Heart left ventricle (tissue), 16 donors: Measurements from ENCODE around the gene RSU1. TPM values are rescaled to one million over a fixed set of nuclear protein-coding genes. Genes with fewer than 3 reads are reported as not detected.

Experiments used
- ATAC-seq, 4 donors: fragments of 200-7000 bp; cut with Tn5 transposase; one replicate each; pipeline ENCODE4 v1.9.1; 2020 to 2022; ENCODE audit warnings: moderate library complexity in 4 of 4, mild to moderate bottlenecking in 3 of 4, moderate number of reproducible peaks in 1 of 4
- DNase-seq, 5 donors: peaks; one replicate each; pipeline ENCODE4 v3.0.0-alpha.2; 2020
- H3K27ac ChIP-seq, 12 donors: fragments of 200-600 bp; sonication (generic) in 4 of 12; one replicate each; pipeline versions ENCODE4 v1.5.0 to v1.8.0; 2016 to 2022; ENCODE audit warnings: mild to moderate bottlenecking in 2 of 12
- H3K27me3 ChIP-seq, 9 donors: fragments of 200-600 bp; sonication (generic) in 2 of 9; one replicate each; pipeline versions ENCODE4 v1.5.1 to v1.8.0; 2016 to 2022; ENCODE audit warnings: mild to moderate bottlenecking in 3 of 9
- H3K36me3 ChIP-seq, 9 donors: fragments of 200-600 bp; sonication (generic) in 2 of 9; one replicate each; pipeline versions ENCODE4 v1.5.0 to v1.8.0; 2018 to 2022; ENCODE audit warnings: mild to moderate bottlenecking in 2 of 9
- H3K4me1 ChIP-seq, 12 donors: fragments of 200-600 bp; sonication (generic) in 4 of 12; one replicate each; pipeline versions ENCODE4 v1.5.0 to v1.8.0; 2016 to 2022; ENCODE audit warnings: mild to moderate bottlenecking in 3 of 12
- H3K4me3 ChIP-seq, 12 donors: fragments of 200-600 bp; sonication (generic) in 4 of 12; one replicate each; pipeline versions ENCODE4 v1.5.0 to v1.8.0; 2017 to 2022; ENCODE audit warnings: mild to moderate bottlenecking in 9 of 12, moderate library complexity in 4 of 12
- H3K9me3 ChIP-seq, 12 donors: fragments of 200-600 bp; sonication (generic) in 4 of 12; one replicate each; pipeline versions ENCODE4 v1.5.0 to v1.8.0; 2016 to 2022; ENCODE audit warnings: mild to moderate bottlenecking in 1 of 12
- CTCF ChIP-seq, 12 donors: fragments of 200-600 bp; sonication (generic) in 4 of 12; IDR thresholded peaks; one replicate each; pipeline versions ENCODE4 v1.5.0 to v1.8.0; 2018 to 2022; ENCODE audit warnings: antibody characterized with exemption in 12 of 12, mild to moderate bottlenecking in 5 of 12
- POLR2A ChIP-seq, 2 donors: fragments of 450-650 bp; IDR thresholded peaks; one replicate each; pipeline ENCODE4 v1.6.1; 2017; ENCODE audit warnings: antibody characterized with exemption in 2 of 2, mild to moderate bottlenecking in 2 of 2, moderate library complexity in 2 of 2
- WGBS, 4 donors: extraction: QIAGEN DNeasy Blood & Tissue Kit in 2 of 4; methylation state at CpG; one replicate each; pipeline versions ENCODE4 v1.1.5 to v1.1.7; 2013 to 2018; 5-methylcytosine and 5-hydroxymethylcytosine counted together
- intact Hi-C, 10 donors: fragments of 100-400 bp; cut with DNase I; formaldehyde crosslinking; loops; one replicate each; pipeline versions ENCODE4 v1.11.1 to v1.14.2; 2022
- polyA plus RNA-seq, 2 donors: library from polyadenylated mRNA; stranded (reverse); fragments of 200-250 nt; gene quantifications; one replicate each; pipeline ENCODE4 v1.2.3, GENCODE V29; 2013
- total RNA-seq, 9 donors: library from RNA; depleted of rRNA in 2 of 9; stranded (reverse); fragments of >200 nt in 2 of 9; fragmentation: NEBNext Ultra II Directional in 3 of 9; extraction: Animal tissue kit (Norgen Biotek cat#: 25700) in 3 of 9; gene quantifications; one replicate each; pipeline versions ENCODE4 v1.1.0 to v1.2.4, GENCODE V29; 2016 to 2023
- donor health status: ischemic (EF 13 %, LVEDD 7.1; RV severe dilation, severe dysfunction).
- donor health status: healthy with polysubstance abuse.
- donor health status: DM: no; HTN: yes; CAD: no.
- donor health status: DM: no; HTN: no; CAD: no.
- donor health status: ischemic (EF 25% LVEDD 6.9; RV normal size, moderate dysfunction).
- donor health status: ischemic (EF 25% LVEDD 5.7; RV mildly dilated, moderate dysfunction).
- donor health status: healthy.
- donor health status: DM: yes; HTN: yes; CAD: no.
- donor health status: ischemic (EF 35%, LVEDD 5.7; RV mildly dilated, moderate dysfunction).
- donor health status: nonischemic (EF 11% LVEDD 7.7; RV severe dilation, severe dysfunction).
- donor health status: DM: yes; HTN: yes; CAD: no.
- donor health status: PGD.
- donor health status: ischemic (EF 29% LVEDD 5.4; RV normal size, mild dysfunction).
- donor health status: nonischemic (EF 23%, LVEDD 6.1; RV moderate dilation, normal function).

Gene RSU1
- total and polyA plus RNA-seq, 11 donors, result 29.6 to 84.1 (median 53.0) TPM

GRCh38 chr10:16789765-16790164, 27.5 kb downstream of the RSU1 start:
- peak in 1 of 4 donors; percentile 24 for ATAC-seq
- TF ChIP-seq CTCF (IDR thresholded peaks at IDR 0.05) (no peak), POLR2A (IDR thresholded peaks at IDR 0.05) (no peak)
- Histone ChIP-seq H3K4me1 (peaks cover 0 to 25% (median 5%) of the 10 kb centered on the region in 12 donors), H3K36me3 (peaks cover 0 to 10% (median 0%) of the 10 kb centered on the region in 9 donors), H3K27ac (no peak overlapping the region), H3K4me3 (no peak overlapping the region), H3K9me3 (no peaks in the 10 kb centered on the region), H3K27me3 (no peaks in the 10 kb centered on the region)
- intact Hi-C loops, result loop anchor here in 1 of 10 donors (10.0 kb wide), 1 partner anchor 355 kb away; the partner anchor contains the start of gene PTER
- no peak for DNase-seq
- WGBS, 4 donors, result 34 to 56% (median 48%) methylated on average over 4 of the region's 4 CpGs

GRCh38 chr10:16789261-16789660, 28.0 kb downstream of the RSU1 start:
- DNase-seq (no peak), ATAC-seq (no peak)
- Histone ChIP-seq H3K27me3 (no peaks in the 10 kb centered on the region), H3K27ac (no peak overlapping the region), H3K4me1 (peaks cover 0 to 25% (median 5%) of the 10 kb centered on the region in 12 donors), H3K9me3 (no peaks in the 10 kb centered on the region), H3K36me3 (peaks cover 0 to 10% (median 0%) of the 10 kb centered on the region in 9 donors), H3K4me3 (no peak overlapping the region)
- WGBS, 4 donors, result 42 to 62% (median 51%) methylated on average over 7 of the region's 7 CpGs
- intact Hi-C loops, result no loop called here
- TF ChIP-seq POLR2A (IDR thresholded peaks at IDR 0.05), result no peak
- TF ChIP-seq CTCF (IDR thresholded peaks at IDR 0.05), result no peak

- Histone ChIP-seq H3K27ac (no peak overlapping the region), H3K9me3 (no peaks in the 10 kb centered on the region), H3K4me1 (peaks cover 0 to 25% (median 5%) of the 10 kb centered on the region in 12 donors), H3K27me3 (no peaks in the 10 kb centered on the region), H3K36me3 (peaks cover 0 to 9% (median 0%) of the 10 kb centered on the region in 9 donors), H3K4me3 (no peak overlapping the region)
- intact Hi-C loops, result no loop called here
- TF ChIP-seq POLR2A (IDR thresholded peaks at IDR 0.05) (no peak), CTCF (IDR thresholded peaks at IDR 0.05) (no peak)
- no peak for DNase-seq
- no peak for ATAC-seq
- 84 to 92% (median 89%) methylated on average over 3 of the region's 3 CpGs for WGBS, 4 donors
Measured at GRCh38 chr10:16788778-16789177, 28.4 kb downstream of the RSU1 start.

GRCh38 chr10:16788125-16788524, 29.1 kb downstream of the RSU1 start:
- intact Hi-C loops, result no loop called here
- ATAC-seq (no peak), DNase-seq (no peak)
- H3K36me3 ChIP-seq, result peaks cover 0 to 4% (median 0%) of the 10 kb centered on the region in 9 donors
- WGBS, 4 donors, result 87 to 93% (median 90%) methylated on average over 6 of the region's 6 CpGs
- H3K4me3 ChIP-seq, result no peak overlapping the region
- no peaks in the 10 kb centered on the region for H3K27me3 ChIP-seq
- no peak overlapping the region for H3K27ac ChIP-seq
- H3K9me3 ChIP-seq, result no peaks in the 10 kb centered on the region
- peaks cover 0 to 24% (median 5%) of the 10 kb centered on the region in 12 donors for H3K4me1 ChIP-seq
- TF ChIP-seq POLR2A (IDR thresholded peaks at IDR 0.05) (no peak), CTCF (IDR thresholded peaks at IDR 0.05) (no peak)
